ENCODE data around the gene ASB5. TPM values are rescaled to one million over a fixed set of nuclear protein-coding genes. Genes with fewer than 3 reads are reported as not detected.
"Not testable (repeated sequence)": the region's sequence is repeated elsewhere in the genome, so short reads cannot be mapped to it uniquely, and the experiment has no call there.

The ASB5 gene
- total RNA-seq, 3 donors from 2014 or later = 0.75 to 13.2 (median 0.96) TPM

GRCh38 chr4:176223561-176223960 is 45.5 kb downstream of the ASB5 start:
- no peak for TF ChIP-seq CTCF (IDR thresholded peaks at IDR 0.05)
- intact Hi-C loops (cut with DNase I, micrococcal nuclease) = no loop called here
- no peaks in the 10 kb centered on the region for H3K36me3 ChIP-seq (ENCODE audit: low read depth)
- no peaks in the 10 kb centered on the region for H3K4me1 ChIP-seq (ENCODE audit: low read depth)
- no peak for ATAC-seq
- H3K4me3 ChIP-seq = no peak overlapping the region
- no peak for DNase-seq
- H3K9me3 ChIP-seq = no peaks in the 10 kb centered on the region

GRCh38 chr4:176222149-176222548 is 46.9 kb downstream of the ASB5 start:
- DNase-seq (no peak), ATAC-seq (no peak)
- TF ChIP-seq CTCF (IDR thresholded peaks at IDR 0.05) = no peak
- H3K9me3 ChIP-seq = no peaks in the 10 kb centered on the region
- intact Hi-C loops (cut with DNase I, micrococcal nuclease) = no loop called here
- H3K36me3 ChIP-seq (ENCODE audit: low read depth) = no peaks in the 10 kb centered on the region
- no peaks in the 10 kb centered on the region for H3K4me1 ChIP-seq (ENCODE audit: low read depth)
- no peak overlapping the region for H3K4me3 ChIP-seq

GRCh38 chr4:176217510-176217909 is 51.5 kb downstream of the ASB5 start:
- Histone ChIP-seq H3K36me3 (ENCODE audit: low read depth) (no peaks in the 10 kb centered on the region), H3K4me3 (no peak overlapping the region), H3K9me3 (no peaks in the 10 kb centered on the region), H3K4me1 (ENCODE audit: low read depth) (no peaks in the 10 kb centered on the region)
- intact Hi-C loops (cut with DNase I, micrococcal nuclease) = no loop called here
- ATAC-seq = no peak
- DNase-seq = no peak
- TF ChIP-seq CTCF (IDR thresholded peaks at IDR 0.05) = no peak

GRCh38 chr4:176212351-176212750 is 56.7 kb downstream of the ASB5 start:
- H3K9me3 ChIP-seq; intact Hi-C loops (cut with DNase I, micrococcal nuclease); H3K36me3 ChIP-seq (ENCODE audit: low read depth); ATAC-seq; H3K4me1 ChIP-seq (ENCODE audit: low read depth); H3K4me3 ChIP-seq; DNase-seq: not testable (repeated sequence)

GRCh38 chr4:176210579-176211296 is 58.3 kb downstream of the ASB5 start:
- no peaks in the 10 kb centered on the region for H3K9me3 ChIP-seq
- H3K36me3 ChIP-seq (ENCODE audit: low read depth) = no peaks in the 10 kb centered on the region
- H3K4me1 ChIP-seq (ENCODE audit: low read depth) = no peaks in the 10 kb centered on the region
- ATAC-seq (no peak), DNase-seq (no peak)
- no peak for TF ChIP-seq CTCF (IDR thresholded peaks at IDR 0.05)
- intact Hi-C loops (cut with DNase I, micrococcal nuclease) = no loop called here
- H3K4me3 ChIP-seq = no peak overlapping the region

- ATAC-seq = no peak
- intact Hi-C loops (cut with DNase I, micrococcal nuclease) = no loop called here
- DNase-seq = no peak
- Histone ChIP-seq H3K4me3 (no peak overlapping the region), H3K9me3 (no peaks in the 10 kb centered on the region), H3K36me3 (ENCODE audit: low read depth) (no peaks in the 10 kb centered on the region), H3K4me1 (ENCODE audit: low read depth) (no peaks in the 10 kb centered on the region)
- no peak for TF ChIP-seq CTCF (IDR thresholded peaks at IDR 0.05)
These were observed 58.9 kb downstream of the ASB5 start for GRCh38 chr4:176210101-176210500.
